GM18867 (cell line): ENCODE measurements around the gene TMEM214.

Source experiments
- ATAC-seq: cut with Tn5 transposase; IDR thresholded peaks from one replicate; pipeline ENCODE4 v1.9.1; 2021; ENCODE audit warnings: mild to moderate bottlenecking, moderate library complexity; ENCODE audit not compliant: unreplicated experiment

The TMEM214 gene, protein sequence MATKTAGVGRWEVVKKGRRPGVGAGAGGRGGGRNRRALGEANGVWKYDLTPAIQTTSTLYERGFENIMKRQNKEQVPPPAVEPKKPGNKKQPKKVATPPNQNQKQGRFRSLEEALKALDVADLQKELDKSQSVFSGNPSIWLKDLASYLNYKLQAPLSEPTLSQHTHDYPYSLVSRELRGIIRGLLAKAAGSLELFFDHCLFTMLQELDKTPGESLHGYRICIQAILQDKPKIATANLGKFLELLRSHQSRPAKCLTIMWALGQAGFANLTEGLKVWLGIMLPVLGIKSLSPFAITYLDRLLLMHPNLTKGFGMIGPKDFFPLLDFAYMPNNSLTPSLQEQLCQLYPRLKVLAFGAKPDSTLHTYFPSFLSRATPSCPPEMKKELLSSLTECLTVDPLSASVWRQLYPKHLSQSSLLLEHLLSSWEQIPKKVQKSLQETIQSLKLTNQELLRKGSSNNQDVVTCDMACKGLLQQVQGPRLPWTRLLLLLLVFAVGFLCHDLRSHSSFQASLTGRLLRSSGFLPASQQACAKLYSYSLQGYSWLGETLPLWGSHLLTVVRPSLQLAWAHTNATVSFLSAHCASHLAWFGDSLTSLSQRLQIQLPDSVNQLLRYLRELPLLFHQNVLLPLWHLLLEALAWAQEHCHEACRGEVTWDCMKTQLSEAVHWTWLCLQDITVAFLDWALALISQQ

GRCh38 chr2:27032495-27033252 is at the start of gene TMEM214:
TSS of gene TMEM214 (plus strand) at chr2:27032965. CDS start at chr2:27033016, 51 bp downstream.
- peak; percentile 88 for ATAC-seq

GRCh38 chr2:26983746-26984145 is 49.0 kb upstream of the TMEM214 start:
- ATAC-seq = no peak

- ATAC-seq = no peak
Observed at GRCh38 chr2:26985807-26986206, 47.0 kb upstream of the TMEM214 start.

DNA sequence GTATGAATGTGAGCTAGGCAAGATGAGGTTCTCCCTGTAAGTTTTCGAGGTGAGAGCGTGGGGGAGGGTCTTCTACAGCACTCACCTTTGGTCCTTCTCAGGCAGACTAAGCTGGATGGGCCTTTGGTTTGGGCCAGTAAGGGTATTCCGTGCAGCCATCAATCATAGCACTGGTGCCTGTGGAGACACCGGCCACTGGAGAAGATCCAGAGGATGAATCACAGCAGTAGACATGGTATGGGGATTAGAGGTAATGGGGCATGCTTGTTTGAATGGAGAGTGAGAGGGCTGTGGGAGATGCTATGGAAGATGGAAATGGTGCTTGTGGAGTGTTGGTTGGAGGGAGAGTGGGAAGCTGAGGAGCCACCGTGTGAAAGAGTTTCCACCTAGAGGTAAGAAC is 46.2 kb upstream of the TMEM214 start:
- no peak for ATAC-seq

DNA sequence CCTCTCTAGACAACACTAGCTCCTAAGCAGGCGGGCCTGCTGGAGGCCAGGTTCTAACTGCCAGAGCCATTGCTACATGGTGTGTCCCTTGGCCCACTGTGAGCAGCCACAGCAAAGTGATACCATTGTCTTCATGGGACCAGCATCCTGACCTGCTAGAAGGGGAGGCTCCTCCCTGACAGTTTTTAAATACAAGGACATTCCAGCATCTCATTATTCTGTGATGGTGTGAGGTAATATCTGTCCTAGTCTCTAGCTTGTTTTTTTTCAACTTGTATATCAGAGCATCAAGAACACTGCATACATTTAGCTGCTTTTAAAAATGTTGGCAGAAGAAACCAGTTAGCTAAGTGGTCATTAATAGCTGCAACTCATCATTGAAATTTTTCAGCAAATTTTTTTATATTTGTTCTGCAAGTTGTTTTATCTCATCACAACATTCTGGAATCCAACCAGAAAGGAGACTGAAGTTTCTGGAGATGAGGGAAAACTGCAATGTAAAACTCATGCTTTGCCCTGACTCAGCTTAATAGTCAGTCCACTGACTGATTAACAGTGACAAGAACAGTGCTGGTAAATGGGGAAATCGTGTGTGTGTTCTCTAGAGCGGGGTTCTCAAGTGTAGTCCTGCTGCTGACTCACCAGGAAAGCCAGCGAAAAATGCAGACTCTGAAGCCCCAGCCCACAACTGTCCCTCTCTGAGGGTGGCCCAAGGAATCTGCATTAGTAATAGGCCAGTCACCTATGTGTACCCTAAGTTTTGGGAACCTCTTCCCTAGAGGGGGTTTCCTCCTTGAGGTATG is 44.5 kb upstream of the TMEM214 start:
- ATAC-seq = no peak

- no peak for ATAC-seq
Observed at GRCh38 chr2:26989156-26989555, 43.6 kb upstream of the TMEM214 start.

DNA sequence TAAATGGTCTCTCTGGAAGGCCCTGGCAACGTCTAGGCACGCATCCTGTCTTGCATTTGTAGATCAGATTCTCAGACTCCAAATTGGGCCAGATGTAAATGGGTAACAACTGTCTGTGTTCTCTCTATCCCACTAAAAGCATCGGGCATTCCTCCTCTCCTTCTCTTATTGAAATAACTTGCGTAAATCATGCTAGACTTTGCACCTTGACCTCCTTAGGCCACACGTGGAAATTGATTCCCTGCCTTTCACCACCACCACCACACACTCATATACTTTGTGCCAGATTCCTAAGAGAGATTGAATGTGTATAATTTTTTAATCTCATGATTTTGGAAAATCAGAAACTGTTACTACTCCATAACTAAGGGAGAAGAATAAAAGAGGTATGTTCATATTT is 41.0 kb upstream of the TMEM214 start:
- ATAC-seq = no peak

DNA sequence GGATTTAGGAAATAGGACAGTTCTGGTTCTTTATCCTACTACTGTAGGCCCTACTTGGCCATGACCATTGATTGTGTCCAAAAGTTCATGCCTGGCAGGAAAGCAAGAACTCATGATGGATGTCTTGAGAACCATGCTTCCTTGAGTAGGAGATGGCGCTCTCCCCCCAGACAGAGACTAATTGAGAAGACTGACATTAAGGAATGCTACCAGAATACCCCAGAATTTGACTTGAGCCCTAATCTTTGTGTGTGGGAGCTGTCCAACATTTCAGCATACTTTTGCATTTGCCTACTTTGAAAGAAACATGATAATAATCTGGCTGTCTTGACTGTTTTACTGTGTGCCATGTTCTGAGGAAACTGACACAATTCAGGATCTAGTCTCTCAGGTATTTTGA is 39.0 kb upstream of the TMEM214 start:
- ATAC-seq = no peak

DNA sequence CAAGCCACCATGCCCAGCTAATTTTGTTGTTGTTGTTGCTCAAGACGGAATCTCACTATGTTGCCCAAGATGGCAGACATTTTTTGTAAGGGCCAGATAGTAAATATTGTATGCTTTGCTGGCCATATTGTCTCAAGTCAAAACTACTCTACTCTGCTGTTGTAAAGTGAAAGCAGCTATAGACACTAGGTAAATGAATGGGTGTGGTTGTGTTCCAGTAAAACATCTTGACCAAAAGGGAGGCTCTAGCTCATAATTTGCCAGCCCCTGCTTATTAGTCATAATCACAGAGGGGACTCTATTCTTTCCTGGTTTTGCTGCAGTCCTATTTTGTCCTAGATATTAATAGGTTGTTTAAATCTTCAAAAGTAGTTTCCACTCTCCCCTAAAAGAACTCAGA is 37.8 kb upstream of the TMEM214 start:
- ATAC-seq = no peak

DNA sequence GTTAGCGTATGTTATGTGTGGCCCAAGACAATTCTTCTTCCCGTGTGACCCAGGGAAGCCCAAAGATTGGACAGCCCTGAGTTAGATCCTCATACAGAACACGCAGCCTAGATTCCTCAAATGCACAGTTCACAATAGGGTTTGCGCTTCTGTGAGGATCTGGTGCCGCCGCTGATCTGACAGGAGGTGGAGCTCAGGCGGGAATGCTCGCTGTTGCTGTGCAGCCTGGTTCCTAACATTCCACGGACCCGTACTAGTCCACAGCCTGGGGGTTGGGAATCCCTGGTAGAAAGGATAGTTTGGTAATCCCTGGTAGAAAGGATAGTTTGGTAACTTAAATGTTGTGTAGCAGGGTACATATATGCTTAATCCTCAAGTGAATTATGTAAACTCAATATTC is 35.4 kb upstream of the TMEM214 start:
- ATAC-seq = no peak

DNA sequence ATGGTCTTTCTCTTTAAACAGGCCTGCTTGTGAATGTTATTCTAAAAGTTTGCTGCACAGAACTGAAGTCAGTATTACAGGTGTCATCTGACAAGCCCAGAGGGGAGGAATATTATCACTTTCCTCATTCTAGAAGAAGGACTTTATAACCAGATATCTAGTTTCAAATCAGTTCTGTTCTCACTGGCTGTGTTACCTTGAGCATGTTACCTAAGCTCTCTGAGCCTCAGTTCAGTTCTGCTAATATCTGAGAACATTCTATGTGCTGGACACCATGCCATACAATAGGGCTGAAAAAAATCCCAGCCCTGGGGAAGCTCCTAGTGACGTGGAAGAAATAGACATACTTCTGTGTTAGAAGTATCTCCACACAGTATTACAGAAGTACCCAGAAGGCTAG is 34.4 kb upstream of the TMEM214 start:
- ATAC-seq = no peak

DNA sequence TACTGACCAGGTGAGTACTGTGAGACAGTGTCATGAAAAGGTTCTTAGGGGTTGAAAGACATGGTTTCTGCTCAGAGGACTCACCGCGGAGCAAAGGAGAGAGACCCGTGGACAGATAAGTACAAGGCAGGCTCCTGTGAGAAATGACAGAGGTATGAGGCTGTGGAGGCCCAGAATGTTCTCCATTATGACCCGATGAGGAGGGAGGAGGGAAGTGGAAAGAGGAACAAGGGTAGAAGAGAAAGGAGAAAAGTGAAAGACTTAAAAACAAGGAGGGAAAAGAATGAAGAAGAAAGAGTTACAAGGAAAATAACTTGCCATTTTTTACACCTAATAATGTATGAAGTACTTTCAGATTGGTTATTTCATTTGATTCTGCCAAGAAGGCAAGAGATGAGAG is 32.5 kb upstream of the TMEM214 start:
- ATAC-seq = no peak

- no peak for ATAC-seq
Observed at GRCh38 chr2:27000995-27001394, 31.8 kb upstream of the TMEM214 start.

- ATAC-seq = no peak
Observed at GRCh38 chr2:27001950-27002349, 30.8 kb upstream of the TMEM214 start.

DNA sequence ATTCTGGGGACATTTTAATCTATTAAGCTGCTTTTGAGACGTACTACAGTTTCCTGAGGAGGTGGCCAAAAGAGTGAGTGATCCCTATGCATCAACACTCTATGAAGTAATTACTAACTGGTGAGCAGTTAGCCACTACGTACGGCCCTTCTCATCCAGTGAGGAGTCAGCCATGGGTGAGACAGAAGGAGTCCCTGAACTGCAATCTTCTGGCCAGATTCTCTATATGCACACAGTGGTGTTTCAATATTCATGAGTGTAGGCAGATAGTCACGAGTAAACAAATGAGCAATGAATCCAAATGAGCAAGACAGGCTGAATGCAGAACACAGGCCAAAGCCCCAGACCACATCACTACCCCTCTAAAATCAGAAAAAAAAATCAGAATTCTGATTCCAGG is 29.8 kb upstream of the TMEM214 start:
- no peak for ATAC-seq

GRCh38 chr2:27003857-27004256 is 28.9 kb upstream of the TMEM214 start:
- no peak for ATAC-seq

DNA sequence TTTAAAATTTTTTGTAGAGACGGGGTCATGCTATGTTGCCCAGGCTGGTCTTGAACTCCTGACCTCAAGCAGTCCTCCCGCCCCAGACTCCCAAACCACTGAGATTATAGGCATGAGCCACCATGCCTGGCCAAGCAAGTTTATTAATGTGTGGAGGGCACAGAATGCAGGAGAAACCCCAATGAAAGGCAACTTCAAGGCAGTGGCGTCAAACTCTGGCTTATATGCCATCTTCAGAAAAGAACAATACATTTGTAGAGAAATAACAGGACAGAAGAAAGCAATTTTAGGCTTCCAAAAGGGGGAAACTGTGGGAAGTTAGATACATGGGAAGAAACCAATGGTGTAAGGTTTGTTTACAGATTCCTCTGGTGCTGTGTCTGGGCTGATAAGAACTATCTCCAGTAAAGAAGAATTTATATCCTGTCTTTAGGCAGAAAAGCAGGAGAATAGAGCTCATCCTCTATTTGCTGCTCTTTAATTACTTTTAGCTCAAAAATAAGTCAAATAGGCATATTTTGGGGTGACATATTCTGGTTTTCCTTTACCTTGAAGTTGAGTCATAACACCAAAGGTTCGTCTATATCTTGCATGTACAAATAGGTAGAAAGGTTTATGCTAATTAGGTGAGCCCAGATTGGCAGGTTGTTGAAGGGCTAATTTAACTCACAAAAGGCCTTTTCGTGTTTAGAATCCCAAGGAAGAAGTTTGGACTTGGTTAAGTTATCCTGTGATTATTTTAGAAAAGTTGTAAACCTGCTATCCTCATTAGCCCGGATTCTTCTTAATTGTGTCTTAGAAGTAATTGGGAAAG is 26.0 kb upstream of the TMEM214 start:
- no peak for ATAC-seq

GRCh38 chr2:27007416-27008374 is 25.1 kb upstream of the TMEM214 start:
- ATAC-seq = no peak

DNA sequence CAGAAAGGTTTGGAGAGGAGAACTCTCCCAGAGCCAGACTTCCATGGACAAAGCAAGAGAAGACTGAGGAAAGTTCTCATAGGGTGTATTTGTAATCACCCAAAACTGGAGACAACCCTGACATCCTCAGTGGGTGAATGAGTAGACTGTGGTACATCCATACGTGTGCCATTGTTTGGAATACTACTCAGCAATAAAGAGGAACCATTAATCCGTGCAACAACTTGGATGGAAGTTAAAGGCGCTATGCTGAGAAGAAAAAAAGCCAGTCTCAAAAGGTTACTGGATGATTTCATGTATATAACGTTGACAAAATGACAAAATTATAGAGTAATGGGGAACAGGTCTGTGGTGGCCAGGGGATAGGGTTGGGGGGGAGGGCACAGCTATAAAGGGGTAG is 24.1 kb upstream of the TMEM214 start:
- no peak for ATAC-seq
